Kidney glomerular epithelial cell (primary cell): ENCODE measurements around the gene NSMCE1.

Experiments used
- DNase-seq: peaks from one replicate; lab custom pipeline; 2025; lab: John Stamatoyannopoulos, UW

NSMCE1 gene

DNA sequence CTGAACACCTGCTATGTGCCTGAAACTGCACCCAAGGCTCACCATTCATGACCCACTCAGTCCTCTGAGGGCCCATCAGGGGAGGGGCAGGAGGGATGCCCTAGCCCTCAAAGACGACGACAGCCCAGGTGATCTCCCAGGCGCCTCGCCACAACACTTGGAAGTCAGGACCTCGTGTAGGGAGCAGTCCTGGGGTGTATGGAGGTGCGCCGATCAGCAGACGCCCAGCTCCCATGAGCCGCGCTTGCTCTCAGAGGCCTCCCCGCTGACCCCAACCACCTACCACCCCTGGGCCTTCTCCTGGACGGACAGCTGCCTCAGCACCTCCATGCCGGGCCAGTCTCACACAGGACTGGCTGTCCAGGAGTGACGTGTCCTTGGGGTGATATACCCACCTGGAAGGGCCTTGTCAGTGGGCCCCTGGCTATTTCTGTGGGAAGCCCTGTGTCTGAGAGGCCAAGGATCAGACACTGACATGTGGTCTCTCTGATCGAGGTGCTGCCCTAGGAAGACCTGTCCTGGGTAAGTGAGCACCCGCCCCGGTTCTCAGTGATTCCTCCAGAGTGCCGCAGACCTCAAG lies 38.6 kb downstream of the NSMCE1 start:
- no peak for DNase-seq

DNA sequence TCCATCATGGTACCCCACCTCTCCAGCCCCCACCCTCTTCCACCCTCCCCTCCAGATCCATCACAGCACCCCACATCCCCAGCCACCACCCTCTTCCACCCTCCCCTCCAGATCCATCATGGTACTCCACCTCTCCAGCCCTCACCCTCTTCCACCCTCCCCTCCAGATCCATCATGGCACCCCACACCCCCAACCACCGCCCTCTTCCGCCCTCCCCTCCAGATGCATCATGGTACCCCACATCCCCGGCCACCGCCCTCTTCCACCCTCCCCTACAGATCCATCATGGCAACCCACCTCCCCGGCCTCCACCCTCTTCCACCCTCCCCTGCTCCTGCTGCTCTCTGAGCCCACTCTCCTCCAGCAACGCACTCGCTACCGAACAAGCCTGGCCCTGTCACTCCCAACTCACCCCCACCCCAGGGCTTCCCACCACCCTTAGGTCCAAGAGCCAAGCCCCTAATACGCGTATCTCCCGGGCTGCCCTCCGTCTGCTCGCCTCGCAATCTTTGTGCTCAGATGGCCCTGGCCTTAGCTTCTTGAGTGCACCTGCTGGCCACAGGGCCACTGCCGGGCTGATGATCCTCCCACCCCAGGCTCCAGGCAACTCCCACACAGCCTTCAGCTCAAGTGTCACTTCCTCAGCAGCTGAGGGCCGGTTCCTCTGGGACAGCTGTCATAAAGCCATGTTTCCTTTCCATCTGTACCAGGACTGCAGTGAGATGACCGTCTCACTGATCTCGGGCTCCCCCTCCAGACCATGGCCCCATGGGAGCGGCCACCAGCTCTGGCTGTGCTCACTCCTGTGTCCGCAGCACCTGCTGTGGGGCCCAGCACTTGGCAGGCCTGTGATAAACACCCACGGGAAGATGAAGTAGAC lies 39.7 kb downstream of the NSMCE1 start:
- DNase-seq, result no peak

DNA sequence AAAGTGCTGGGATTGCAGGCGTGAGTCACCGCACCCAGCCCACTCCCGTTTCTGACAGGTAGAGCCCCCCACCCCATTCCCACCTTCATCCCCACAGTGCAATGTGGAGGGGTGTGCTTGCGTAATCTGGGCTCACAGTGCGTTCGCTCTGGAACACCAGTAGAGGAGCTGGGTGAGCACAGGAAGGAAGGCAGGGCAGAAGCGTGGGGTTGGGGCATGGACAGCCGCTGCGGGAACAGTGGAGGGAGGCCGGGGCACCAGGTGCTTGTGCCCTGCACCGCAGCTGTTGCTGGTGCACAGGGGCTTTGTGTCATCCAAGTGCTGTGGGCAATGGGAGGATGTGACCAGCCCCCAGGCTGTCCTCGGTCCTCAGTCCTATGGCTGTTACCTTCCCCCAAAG lies 40.5 kb downstream of the NSMCE1 start:
- no peak for DNase-seq

DNA sequence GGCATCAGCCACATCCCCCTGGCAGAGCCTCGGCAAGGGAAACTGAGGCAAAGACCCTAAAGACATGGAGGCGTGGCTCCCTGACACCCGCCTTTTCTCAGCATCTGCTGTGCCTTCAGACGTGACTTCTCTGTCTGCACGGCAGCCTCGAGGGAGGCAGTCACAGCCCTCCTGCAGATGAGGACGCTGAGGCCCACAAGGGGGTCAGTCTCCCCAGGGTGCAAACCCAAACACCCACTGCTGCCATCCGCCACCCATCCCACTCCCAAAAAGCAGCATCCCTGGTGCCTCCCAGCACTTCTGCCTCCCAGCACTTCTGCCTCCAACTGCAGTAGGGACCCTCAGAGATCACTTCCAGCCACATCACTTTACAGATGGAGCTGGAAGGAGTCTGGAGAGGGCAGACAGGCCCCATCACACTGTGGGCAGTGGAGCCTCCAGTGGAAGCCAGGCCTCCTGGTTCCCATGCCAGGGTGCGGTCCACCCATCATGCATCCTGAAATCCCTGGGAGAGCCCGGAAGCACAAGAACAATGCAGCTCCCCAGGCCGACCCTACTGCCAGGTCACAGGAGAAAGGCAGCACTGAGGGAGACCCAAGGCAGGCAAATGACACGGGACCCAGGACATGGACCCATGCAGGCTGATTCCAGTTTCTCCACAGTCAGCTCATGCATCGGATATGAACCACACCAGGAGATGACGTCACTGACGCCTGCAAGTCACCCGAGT lies 41.4 kb downstream of the NSMCE1 start:
- no peak for DNase-seq

DNA sequence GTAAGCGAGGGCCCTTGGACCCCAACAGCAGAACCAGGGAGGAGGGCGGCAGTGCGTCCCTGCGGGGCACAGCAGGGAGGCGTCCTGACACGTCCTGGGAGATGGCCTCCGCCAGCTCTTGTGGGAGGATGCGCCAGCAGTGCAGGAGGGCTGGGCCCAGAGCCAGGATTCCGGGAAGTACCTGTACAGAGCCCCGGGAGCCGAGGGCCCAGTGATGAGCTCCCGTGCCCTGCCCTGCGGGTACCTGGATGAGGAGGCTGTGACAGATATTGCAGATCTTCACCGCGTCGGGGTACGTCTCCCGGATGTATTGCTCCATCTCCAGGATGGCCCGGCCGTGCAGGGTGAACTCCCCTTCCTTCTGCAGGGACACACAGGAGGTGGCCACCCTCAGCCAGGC lies 42.1 kb downstream of the NSMCE1 start:
- no peak for DNase-seq

DNA sequence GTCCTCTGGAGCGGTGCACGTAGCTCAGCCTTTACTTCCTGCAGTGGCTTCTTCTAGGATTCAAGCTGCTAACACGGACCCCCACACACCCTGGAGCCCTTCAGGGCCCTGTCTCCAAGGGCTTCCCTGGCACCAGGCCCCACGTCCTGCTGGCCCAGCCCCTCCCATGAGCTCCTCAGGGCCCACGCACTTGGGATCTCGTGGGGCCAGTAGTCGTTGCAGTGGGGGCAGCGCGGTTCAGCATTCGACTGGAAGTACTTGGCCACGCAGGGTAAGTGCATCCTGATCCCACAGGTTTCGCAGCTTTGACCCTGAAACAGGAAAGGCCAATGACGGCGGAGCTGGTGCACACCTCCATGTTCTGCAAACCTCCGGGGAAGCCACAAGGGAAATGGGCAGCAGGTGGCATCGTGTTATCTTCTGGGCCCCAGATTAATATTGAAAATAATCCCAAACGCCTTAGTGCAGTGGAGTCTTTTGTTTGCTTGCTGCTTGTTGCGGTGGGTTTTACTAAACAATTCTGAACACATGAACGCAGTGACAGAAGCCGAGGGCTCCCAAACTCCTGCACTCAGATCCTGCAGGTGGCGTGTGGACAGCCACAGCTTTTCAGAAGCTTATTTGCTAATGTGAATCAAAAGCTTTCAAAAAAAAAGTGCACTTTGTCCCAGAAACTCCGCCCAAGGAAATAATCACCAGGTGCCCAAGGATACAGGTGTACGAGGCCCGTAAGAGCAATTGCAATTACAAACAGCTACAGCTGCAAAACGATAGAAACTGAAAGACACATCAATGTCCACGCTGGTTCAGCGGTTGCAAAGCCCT lies 42.8 kb downstream of the NSMCE1 start:
- no peak for DNase-seq

DNA sequence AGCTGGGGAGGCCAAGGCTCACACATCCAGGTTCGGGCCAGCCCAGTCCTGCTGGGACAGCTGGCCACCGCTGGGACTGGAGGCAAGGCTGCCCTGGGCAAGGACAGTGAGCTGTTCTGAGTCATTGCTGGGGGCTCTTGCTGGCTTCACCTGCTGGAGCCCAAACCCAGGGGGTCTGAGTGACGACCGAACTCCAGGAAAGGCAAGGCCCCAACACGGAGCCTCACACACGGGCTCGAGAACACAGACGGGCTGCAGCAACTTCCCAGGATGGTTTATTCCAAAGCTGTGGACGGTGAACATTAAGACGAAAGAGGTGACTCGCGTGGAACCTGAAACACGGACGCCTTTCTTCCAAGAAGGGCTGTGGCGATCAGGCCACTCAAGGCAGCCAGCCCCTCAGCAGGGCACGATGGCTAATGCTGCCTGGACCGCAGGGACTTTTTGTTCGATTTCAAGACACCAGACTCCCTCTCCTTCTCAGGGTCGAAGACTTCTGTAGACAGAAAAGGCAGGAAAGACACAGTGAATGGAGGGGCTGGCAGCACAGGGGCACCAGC lies 43.8 kb downstream of the NSMCE1 start:
- no peak for DNase-seq

DNA sequence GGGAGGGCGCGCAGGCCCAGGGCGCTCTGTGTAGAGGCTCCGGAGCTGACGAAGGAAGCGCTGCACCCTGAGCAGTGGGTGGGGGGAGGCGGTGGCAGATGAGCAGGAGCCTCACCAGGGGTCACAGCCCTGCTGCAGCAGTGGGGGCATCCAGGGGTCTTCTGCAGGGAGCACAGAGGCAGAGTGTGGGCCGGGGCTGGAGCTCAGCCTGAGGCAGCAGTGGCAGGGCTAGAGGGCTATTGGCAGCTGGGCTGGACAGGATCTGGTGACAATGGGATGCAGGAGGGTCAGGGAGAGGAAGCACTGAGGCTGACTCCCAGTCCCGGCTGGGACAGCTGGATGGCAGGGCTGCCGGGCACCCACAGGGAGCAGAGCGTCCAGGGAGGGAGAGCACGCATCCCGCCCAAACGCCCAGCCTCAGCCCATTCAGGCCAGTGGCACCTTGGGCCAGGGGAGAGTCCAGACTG lies 44.3 kb downstream of the NSMCE1 start:
- DNase-seq, result no peak

DNA sequence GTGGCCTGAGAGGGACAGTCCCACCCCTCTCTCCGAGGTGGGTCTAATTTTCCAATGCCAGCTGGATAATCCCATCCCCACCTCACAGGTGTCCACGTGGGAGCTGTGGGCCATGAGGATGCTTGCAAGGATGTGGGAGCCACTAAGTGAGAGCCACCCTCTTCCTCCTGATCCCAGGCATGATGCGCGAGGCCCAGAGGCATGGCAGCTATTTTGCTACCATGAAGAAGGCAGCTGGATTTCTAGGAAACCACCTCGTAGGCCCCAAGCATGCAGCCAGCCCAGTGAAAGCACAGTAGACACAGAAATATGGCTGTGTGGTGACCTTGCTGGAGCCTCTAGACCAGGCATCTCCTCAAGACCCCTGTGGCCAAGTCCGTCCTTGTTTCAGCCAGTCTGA lies 44.9 kb downstream of the NSMCE1 start:
- DNase-seq, result no peak

DNA sequence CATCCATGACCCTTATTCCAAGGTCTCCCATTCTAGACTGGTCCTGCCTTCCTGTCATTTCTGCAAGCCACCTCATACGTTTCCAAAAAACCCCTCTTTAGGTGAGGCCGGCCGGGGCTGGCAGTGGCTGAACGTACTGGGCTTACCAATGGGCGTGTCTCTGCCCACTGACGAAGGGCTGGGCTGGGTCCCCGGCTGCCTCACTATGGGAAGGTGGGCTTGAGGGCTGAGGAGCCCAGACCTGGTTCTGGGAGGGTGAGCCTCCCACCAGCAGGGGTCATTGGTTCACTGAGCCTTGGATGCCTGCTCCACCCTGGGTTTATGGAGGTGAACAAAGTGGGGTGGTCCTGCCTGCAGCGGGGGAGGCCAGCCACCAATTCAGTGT lies 45.4 kb downstream of the NSMCE1 start:
- DNase-seq, result no peak

DNA sequence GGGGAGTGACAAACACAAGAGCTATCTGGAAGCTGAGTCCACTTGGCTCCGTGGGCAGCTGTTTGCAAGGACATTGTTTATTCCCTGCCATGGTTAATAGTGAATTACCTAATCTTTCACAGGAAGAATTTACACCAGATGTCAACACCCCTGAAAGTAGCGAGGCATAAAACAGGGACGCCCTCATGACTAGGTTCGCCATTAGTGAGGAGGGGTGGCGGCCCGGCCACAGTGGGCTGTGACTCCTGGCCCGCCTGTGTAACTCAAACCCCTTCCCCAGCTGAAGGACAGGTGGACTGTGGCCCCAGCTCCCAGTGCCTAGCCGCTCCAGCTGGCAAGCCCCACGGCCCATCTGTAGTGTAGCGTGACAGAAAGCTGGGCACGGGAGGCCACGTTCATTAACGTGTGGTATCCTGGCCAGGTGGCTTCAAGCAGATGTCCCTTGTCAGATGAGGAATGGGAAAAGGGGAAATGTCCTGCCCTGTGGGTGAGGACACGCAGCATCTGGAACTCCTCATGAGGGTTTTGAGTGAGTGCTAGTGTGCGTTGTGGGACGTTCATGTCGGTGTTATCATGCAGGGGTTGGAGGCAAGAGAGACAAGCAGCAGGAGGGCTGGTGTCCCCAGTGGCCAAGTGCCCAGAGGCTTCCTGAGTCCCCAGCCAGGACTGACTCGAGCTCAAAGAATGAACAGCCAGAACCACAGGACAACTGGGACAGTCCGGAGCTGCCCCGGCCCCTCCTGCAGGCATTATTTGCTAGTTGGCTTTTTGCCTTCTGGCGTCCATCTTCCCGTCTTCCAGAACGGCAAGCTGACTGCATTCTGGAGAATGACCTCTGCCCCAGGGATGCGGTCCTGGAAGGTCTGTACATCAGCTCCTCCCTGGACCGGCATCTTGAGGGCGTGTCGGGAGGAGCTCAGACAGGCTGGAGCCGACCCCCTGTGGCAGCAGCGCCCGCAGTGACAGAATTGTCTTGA lies 46.0 kb downstream of the NSMCE1 start:
- no peak for DNase-seq

DNA sequence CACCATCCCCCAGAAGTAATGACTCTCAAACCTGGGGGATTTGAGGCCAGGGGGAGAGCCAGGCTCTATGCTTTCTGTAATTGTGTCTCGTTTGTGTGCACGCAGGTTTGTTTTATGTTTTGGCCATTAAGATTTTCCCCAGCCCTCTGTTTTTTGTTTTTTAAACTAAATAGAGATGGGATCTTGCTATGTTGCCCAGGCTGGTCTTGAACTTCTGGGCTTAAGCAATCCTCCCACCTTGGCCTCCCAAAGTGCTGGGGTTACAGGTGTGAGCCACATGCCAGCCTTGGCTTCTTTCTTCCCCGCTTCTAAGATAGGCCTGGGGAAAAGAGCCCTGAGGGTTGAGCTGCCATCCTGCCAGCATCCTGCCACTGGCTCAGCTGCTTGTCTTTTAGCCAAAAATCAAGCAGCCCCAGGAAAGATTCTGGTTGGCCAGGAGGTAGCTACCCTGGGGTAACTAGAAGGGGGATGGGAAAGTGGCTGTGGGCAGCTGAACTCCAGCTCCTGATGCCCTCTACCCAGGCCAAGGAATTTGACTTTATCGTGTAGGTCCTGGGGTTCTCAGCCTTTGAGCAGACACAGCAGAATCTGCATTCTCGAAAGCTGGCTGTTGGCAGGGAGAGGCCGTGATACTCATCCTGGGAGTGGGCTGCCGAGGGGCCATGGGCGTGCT lies 46.9 kb downstream of the NSMCE1 start:
- DNase-seq, result no peak

DNA sequence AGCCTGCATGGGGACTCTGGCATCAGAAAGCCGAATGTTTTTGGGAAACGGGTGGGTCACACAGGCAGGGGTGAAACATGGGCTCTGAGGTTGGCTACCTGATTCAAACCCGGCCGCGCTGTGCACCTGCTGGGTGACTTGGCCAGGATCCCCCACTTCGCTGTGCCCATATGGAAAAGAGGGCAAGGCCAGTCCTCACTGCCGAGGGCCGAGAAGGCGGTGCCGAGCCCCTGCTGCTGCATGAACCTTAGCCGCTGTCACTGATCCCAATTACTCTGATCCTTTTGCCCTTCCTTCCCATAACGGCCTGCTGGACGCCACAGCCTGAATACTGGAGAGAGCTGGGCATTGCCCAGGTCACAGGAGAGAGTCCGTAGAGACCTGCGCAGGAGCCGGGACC lies 47.6 kb downstream of the NSMCE1 start:
- no peak for DNase-seq

DNA sequence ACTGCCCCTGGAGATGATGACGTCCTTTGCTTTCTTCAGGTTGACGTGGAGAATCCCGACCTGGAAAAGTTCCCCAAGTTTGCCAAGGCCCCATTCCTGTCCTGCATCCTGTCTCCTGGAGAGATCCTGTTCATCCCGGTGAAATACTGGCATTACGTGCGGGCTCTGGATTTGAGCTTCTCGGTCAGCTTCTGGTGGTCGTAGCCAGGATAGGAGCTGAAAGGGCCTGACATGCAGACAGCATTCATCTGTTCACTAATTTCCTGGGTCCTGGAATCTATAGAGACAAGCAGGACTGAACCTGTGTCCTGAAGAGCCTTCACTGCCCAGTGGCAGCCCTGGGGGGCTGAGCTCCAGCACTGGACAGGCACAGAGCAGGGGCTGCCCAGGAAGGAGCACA lies 48.0 kb downstream of the NSMCE1 start:
- no peak for DNase-seq

DNA sequence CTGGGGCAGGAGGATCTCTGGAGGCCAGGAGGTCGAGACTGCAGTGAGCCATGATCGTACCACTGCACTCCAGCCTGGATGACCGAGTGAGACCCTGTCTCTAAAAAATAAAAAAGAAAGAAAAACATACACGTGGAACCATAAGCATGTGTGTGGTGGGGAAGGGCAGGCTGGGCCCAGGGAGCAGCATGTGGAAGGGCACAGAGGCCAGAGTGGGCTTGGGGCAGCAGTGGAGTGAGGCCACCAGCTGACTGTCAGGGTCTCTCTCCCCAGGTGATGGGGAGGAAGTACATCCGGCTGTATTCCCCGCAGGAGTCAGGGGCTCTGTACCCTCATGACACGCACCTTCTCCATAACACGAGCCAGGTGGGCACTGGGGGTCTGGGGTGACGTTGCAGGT lies 48.5 kb downstream of the NSMCE1 start:
- DNase-seq, result no peak

DNA sequence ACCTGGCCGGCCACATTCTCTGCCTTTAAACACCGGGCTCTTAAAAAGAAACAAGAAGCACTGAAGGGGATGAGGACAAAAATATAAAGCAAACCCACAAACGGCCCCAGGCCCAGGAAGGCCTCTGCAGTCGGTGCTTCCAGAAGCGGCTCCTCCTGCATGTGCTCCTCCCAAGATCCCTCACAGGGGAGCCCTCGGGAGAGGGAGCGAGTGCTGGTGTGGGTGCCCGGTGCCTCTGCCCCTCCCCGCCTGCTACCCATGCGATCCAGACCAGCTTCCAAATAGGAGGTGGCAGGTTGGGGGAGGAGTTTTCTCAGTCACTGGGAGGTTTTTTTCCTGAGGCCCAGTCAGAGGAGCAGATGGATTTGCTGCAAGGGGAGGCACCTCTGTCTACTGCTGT lies 49.4 kb downstream of the NSMCE1 start:
- no peak for DNase-seq

DNA sequence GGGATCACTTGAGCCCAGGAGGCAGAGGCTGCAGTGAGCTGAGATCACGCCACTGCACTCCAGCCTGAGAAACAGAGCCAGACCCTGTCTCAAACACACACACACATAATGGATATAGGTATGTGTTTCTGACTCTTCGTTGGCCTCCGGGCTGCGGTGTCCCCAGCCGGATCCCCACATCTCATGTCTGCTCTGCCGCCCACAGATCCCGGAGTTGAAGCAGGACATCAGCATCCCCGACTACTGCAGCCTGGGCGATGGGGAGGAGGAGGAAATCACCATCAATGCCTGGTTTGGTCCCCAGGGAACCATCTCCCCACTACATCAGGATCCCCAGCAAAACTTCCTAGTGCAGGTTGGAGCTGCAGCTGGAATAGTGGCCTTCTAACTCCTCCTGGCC lies 49.8 kb downstream of the NSMCE1 start:
- DNase-seq, result no peak

DNA sequence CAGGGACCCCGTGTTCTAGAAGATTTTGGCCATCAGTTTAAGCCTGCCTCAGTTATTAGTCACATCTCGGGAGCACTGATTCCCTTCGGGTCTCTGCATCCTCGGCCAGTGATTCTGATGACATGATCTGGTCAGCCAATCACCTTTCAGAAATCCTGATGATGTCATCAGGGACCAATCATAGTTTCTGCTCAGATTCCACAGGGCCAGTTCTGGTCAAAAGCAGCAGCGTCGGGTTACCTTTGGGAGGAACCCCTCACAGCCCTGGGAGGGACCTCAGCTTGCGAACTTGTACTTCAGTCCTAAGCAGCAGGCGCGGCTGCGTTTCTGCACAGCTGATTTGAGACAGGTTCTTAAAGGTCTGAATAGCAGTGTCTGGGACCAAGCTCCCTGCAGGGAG lies 51.3 kb downstream of the NSMCE1 start:
- no peak for DNase-seq

DNA sequence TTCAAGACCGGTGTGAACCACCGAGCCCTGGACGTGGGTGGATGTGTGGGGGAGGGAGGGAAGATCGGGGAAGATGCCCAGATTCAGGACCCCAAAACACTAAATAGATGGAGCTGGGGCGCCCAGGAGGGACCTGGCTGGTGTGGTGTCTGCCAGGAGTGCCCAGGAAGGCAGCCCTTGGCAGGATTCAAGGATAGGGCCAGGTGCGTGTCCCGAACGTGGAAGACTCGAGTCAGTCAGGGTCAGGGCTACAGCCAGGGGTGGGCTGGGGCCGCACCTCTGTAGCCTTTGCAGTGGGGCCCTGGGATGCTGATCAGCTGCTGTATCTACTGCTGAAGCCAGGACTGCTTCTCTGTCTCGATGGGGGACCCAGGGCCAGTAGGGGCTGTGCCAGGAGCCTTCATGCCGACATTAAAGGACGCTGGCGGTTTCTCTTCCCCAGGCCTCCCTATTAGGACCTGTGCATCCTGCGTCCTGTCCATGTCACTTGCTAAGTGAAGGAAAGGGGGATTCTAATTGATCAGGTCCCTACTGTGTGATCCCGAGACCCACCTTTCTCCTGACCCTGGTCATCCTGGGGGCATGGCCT lies 52.2 kb downstream of the NSMCE1 start:
- no peak for DNase-seq

DNA sequence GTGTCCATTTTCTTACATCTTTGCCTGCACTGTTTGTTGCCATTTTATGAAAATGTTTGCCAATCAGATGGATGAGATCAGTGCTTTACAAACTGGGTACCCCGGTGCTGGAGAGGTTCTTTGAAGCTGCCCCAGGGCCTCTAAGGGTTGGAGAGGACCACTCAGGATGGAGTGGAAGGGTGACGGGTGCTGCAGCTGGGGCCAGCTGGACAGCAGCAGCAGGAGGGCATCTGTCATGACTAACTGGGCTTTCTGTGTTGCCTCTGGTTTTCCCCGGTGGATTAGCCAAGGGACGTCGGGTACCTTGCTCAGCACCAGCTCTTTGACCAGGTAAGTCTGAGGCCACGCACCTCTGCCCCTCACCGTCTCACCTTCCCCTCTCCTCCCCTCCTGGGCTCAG lies 52.9 kb downstream of the NSMCE1 start:
- no peak for DNase-seq
